K562 (cell line): ENCODE measurements around the gene MME. TPM values are rescaled to one million over a fixed set of nuclear protein-coding genes. Genes with fewer than 3 reads are reported as not detected.
A peak's percentile ranks its signal among the peaks of the same experiment; 100 is the strongest.

Source experiments
- CCNT2 ChIP-seq: IDR thresholded peaks from 2 replicates; pipeline ENCODE4 v1.6.1; 2011; ENCODE audit warnings: borderline replicate concordance, low read depth, mild to moderate bottlenecking, moderate library complexity, mixed read lengths, low read length; ENCODE audit not compliant: insufficient read length; ENCODE audit errors: extremely low read depth
- CTBP1 ChIP-seq: fragments of 450-650 bp; IDR thresholded peaks from 2 replicates; pipeline ENCODE4 v1.6.1; 2016; ENCODE audit warnings: borderline replicate concordance
- CXXC5 ChIP-seq: fragments of 250-450 bp; sonication (Bioruptor Pico); IDR thresholded peaks from 2 replicates; pipeline ENCODE4 v1.8.0; 2022; ENCODE audit warnings: inconsistent platforms, mild to moderate bottlenecking, moderate library complexity
- EHMT2 ChIP-seq: fragments of 450-650 bp; IDR thresholded peaks from 2 replicates; pipeline ENCODE4 v1.6.1; 2018; ENCODE audit warnings: antibody characterized with exemption
- ELF4 ChIP-seq: fragments of 450-650 bp; formaldehyde crosslinking; IDR thresholded peaks from 2 replicates; pipeline ENCODE4 v1.4.0; 2022; ENCODE audit warnings: missing genetic modification characterization
- EP400 ChIP-seq: fragments of 450-650 bp; IDR thresholded peaks from 2 replicates; pipeline ENCODE4 v1.6.1; 2017; ENCODE audit warnings: antibody characterized with exemption, mild to moderate bottlenecking, moderate library complexity
- HDAC1 ChIP-seq, 2 experiments: fragments of 450-650 bp; IDR thresholded peaks; 2 replicates each; pipeline ENCODE4 v1.6.1; 2016 to 2017; ENCODE audit warnings: inconsistent platforms in 1 of 2, mild to moderate bottlenecking in 1 of 2, moderate library complexity in 1 of 2
- HDAC2 ChIP-seq: fragments of 450-650 bp; IDR thresholded peaks from 2 replicates; pipeline ENCODE4 v1.6.1; 2016; ENCODE audit warnings: mild to moderate bottlenecking
- HDAC3 ChIP-seq: fragments of 450-650 bp; IDR thresholded peaks from 2 replicates; pipeline ENCODE4 v1.6.1; 2018; ENCODE audit warnings: borderline replicate concordance, mild to moderate bottlenecking, moderate library complexity; ENCODE audit not compliant: partially characterized antibody
- JUND ChIP-seq, 2 experiments: IDR thresholded peaks; 2 replicates in 1 of 2; 3 replicates in 1 of 2; pipeline ENCODE4 v1.6.1; 2011; ENCODE audit warnings: borderline replicate concordance in 2 of 2, low read depth in 2 of 2, low read length in 2 of 2, improper control_type of control experiment in 1 of 2, missing biosample characterization in 1 of 2, missing genetic modification characterization in 1 of 2, missing genetic modification reagents in 1 of 2
- KLF16 ChIP-seq: IDR thresholded peaks from 2 replicates; pipeline ENCODE4 v1.6.1; 2016; ENCODE audit warnings: antibody characterized with exemption
- MAFG ChIP-seq: fragments of 450-650 bp; conservative IDR thresholded peaks from 2 replicates; pipeline ENCODE4 v1.6.1; 2016; ENCODE audit warnings: missing genetic modification characterization, missing compliant biosample characterization
- MECOM ChIP-seq: fragments of 250-450 bp; sonication (Bioruptor Pico); IDR thresholded peaks from 2 replicates; pipeline ENCODE4 v1.8.0; 2022; ENCODE audit warnings: inconsistent platforms
- MTA1 ChIP-seq: fragments of 450-650 bp; IDR thresholded peaks from 2 replicates; pipeline ENCODE4 v1.6.1; 2017; ENCODE audit warnings: borderline replicate concordance
- MTA3 ChIP-seq: fragments of 450-650 bp; formaldehyde crosslinking; IDR thresholded peaks from 2 replicates; pipeline ENCODE4 v1.6.1; 2017; ENCODE audit warnings: mild to moderate bottlenecking, borderline replicate concordance
- NBN ChIP-seq: fragments of 450-650 bp; IDR thresholded peaks from 2 replicates; pipeline ENCODE4 v1.6.1; 2016; ENCODE audit warnings: low read depth, mild to moderate bottlenecking
- NFIC ChIP-seq: fragments of 450-650 bp; IDR thresholded peaks from 2 replicates; pipeline ENCODE4 v1.6.1; 2017; ENCODE audit warnings: mild to moderate bottlenecking, inconsistent platforms
- NR4A1 ChIP-seq, 2 experiments: fragments of 250-450 bp in 1 of 2; fragments of 450-650 bp in 1 of 2; sonication (Bioruptor Pico) in 1 of 2; IDR thresholded peaks; 2 replicates each; pipeline versions ENCODE4 v1.4.0 to v1.6.1; 2016 to 2020; ENCODE audit warnings: mild to moderate bottlenecking in 2 of 2, missing compliant biosample characterization in 1 of 2, missing genetic modification characterization in 1 of 2, moderate library complexity in 1 of 2
- PHF21A ChIP-seq: fragments of 450-650 bp; IDR thresholded peaks from 2 replicates; pipeline ENCODE4 v1.6.1; 2017; ENCODE audit warnings: low read depth, borderline replicate concordance
- SMARCC2 ChIP-seq: fragments of 450-650 bp; IDR thresholded peaks from 2 replicates; pipeline ENCODE4 v1.6.1; 2017; ENCODE audit warnings: antibody characterized with exemption, moderate library complexity, mild to moderate bottlenecking, low read depth
- SP1 ChIP-seq: sonication (generic); formaldehyde crosslinking; IDR thresholded peaks from 2 replicates; pipeline ENCODE4 v1.8.1; 2022; ENCODE audit warnings: mild to moderate bottlenecking, missing genetic modification reagents
- SRSF7 ChIP-seq: fragments of 200-400 bp; formaldehyde crosslinking; optimal IDR thresholded peaks from 2 replicates; pipeline ENCODE3; 2017; ENCODE audit warnings: mild to moderate bottlenecking, low read depth, low read length
- TAL1 ChIP-seq: fragments of 450-650 bp; IDR thresholded peaks from 2 replicates; pipeline ENCODE4 v1.6.1; 2016; ENCODE audit warnings: mild to moderate bottlenecking
- TCF7 ChIP-seq: sonication (generic); IDR thresholded peaks from 2 replicates; pipeline ENCODE4 v1.6.1; 2016; ENCODE audit warnings: antibody characterized with exemption, borderline replicate concordance
- ZNF253 ChIP-seq: fragments of 250-450 bp; sonication (Bioruptor Pico); conservative IDR thresholded peaks from 2 replicates; pipeline ENCODE4 v1.6.1; 2021; ENCODE audit warnings: mild to moderate bottlenecking
- ZNF766 ChIP-seq: fragments of 200-800 bp; sonication (Bioruptor generic); conservative IDR thresholded peaks from 2 replicates; pipeline ENCODE4 v1.6.1; 2016; ENCODE audit warnings: missing genetic modification characterization, missing compliant biosample characterization
- polyA plus RNA-seq, 8 experiments: library from polyadenylated mRNA; depleted of rRNA in 4 of 8; stranded (reverse) in 5 of 8; unstranded in 3 of 8; fragments of >200 nt; fragmentation: Nextera tagmentation in 2 of 8; fragmentation: Illumina TruSeq in 1 of 8; extraction: Ambion mirVana in 2 of 8; extraction: Trizol in 1 of 8; gene quantifications; 2 replicates each; pipeline versions ENCODE4 v1.2.1 to v1.2.3, GENCODE V29; 2011 to 2014; ENCODE audit warnings: inconsistent platforms in 1 of 8, missing spikeins in 1 of 8
- total RNA-seq, 7 experiments: library from RNA; depleted of rRNA in 6 of 7; stranded (reverse); fragments of >200 nt in 6 of 7; fragmentation: Illumina TruSeq in 2 of 7; extraction: Trizol in 2 of 7; gene quantifications; 2 replicates each; pipeline versions ENCODE4 v1.2.1 to v1.2.3, GENCODE V29; 2011 to 2021; ENCODE audit warnings: low replicate concordance in 1 of 7
- TF ChIP-seq, protein P1 (sequence below), 2 experiments: fragments of 450-650 bp; conservative IDR thresholded peaks; 2 replicates each; pipeline ENCODE4 v1.6.1; 2017; ENCODE audit warnings: mild to moderate bottlenecking in 2 of 2, moderate library complexity in 2 of 2
- TF ChIP-seq, protein P2 (sequence below): fragments of 250-450 bp; sonication (Bioruptor Pico); IDR thresholded peaks from 2 replicates; pipeline ENCODE4 v1.6.1; 2021; ENCODE audit warnings: mild to moderate bottlenecking

Gene MME
- total and polyA plus RNA-seq, 9 of the 15 experiments (the other 6 are each of a cell fraction or from before 2014, with no cell fraction given): 0.80 to 8.6 (median 2.5) TPM

DNA sequence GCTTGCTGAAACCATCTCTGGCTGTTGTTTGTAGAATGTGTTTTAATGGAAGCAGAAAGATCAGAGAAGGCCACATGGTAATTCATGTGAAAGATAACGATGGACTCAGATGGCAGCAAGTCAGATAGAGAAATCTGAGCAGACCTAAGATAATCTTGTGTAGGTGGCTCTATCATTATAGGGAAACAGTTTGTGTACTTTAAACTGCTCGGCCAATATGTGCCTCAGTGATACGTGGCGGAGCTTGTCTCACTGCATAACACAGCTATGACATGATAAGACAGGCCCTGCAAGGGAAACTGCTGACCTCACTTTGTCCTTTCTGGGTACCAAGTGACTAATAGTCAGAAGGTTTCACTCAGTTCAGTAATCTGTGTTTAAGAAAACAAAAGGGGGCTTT, 51.0 kb downstream of the MME start (continued):
- TF ChIP-seq MAFG (tag) (peak; percentile 63), NBN (peak; percentile 84; the same call in 1 of the 2 replicates), TAL1 (peak; percentile 96), ELF4 (CRISPR knock-in tag) (no peak), SP1 (CRISPR knock-in tag) (no peak), CTBP1 (peak; percentile 99), MTA3 (peak; percentile 65), ZNF253 (CRISPR knock-in tag) (no peak), EHMT2 (peak; percentile 73), NR4A1 (CRISPR knock-in tag; IDR thresholded peaks at IDR 0.05) (no peak), NR4A1 (tag; IDR thresholded peaks at IDR 0.05) (peak; percentile 65; the same call in 1 of the 2 replicates), MECOM (CRISPR knock-in tag) (peak; percentile 79), CCNT2 (peak; percentile 90), SMARCC2 (peak; percentile 87), TCF7 (no peak), HDAC3 (peak; percentile 86), CXXC5 (CRISPR knock-in tag) (peak; percentile 55), SRSF7 (no peak), NFIC (peak; percentile 87), HDAC2 (peak; percentile 99), KLF16 (peak; percentile 93), JUND (IDR thresholded peaks at IDR 0.05; ENCODE audit: borderline replicate concordance, low read depth, low read length) (peak; percentile 88), JUND (tag; IDR thresholded peaks at IDR 0.05; ENCODE audit: borderline replicate concordance, low read depth, low read length) (peak; percentile 91; the same call in 2 of the 3 replicates), MTA1 (peak; percentile 92), EP400 (peak; percentile 35; the same call in 1 of the 2 replicates), ZNF766 (CRISPR knock-in tag) (peak; percentile 83), PHF21A (peak; percentile 87; the same call in 1 of the 2 replicates), HDAC1 (IDR thresholded peaks at IDR 0.05) (peak; percentile 40 to 99; a peak in 2 of 4 replicates)
- TF ChIP-seq, protein P1, sequence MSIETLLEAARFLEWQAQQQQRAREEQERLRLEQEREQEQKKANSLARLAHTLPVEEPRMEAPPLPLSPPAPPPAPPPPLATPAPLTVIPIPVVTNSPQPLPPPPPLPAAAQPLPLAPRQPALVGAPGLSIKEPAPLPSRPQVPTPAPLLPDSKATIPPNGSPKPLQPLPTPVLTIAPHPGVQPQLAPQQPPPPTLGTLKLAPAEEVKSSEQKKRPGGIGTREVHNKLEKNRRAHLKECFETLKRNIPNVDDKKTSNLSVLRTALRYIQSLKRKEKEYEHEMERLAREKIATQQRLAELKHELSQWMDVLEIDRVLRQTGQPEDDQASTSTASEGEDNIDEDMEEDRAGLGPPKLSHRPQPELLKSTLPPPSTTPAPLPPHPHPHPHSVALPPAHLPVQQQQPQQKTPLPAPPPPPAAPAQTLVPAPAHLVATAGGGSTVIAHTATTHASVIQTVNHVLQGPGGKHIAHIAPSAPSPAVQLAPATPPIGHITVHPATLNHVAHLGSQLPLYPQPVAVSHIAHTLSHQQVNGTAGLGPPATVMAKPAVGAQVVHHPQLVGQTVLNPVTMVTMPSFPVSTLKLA (conservative IDR thresholded peaks at IDR 0.05): peak in 1 of 2 experiments; percentile 76; a peak in 2 of 4 replicates
- TF ChIP-seq, protein P2, sequence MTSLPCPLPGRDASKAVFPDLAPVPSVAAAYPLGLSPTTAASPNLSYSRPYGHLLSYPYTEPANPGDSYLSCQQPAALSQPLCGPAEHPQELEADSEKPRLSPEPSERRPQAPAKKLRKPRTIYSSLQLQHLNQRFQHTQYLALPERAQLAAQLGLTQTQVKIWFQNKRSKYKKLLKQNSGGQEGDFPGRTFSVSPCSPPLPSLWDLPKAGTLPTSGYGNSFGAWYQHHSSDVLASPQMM (CRISPR knock-in tag): no peak
- TF ChIP-seq, all 486 proteins: peak for 112
